Gastrocnemius medialis (tissue), 4 donors: ENCODE data around the gene EFS. TPM values are rescaled to one million over a fixed set of nuclear protein-coding genes. Genes with fewer than 3 reads are reported as not detected.
"Not testable (repeated sequence)": the region's sequence is repeated elsewhere in the genome, so short reads cannot be mapped to it uniquely, and the experiment has no call there.

Experiments used
- ATAC-seq, 2 donors: fragments of 150-250 bp; one replicate each; pipeline ENCODE4 v1.9.1; 2016
- DNase-seq, 2 donors: peaks; one replicate each; pipeline ENCODE4 v3.0.0-alpha.2; 2019
- H3K27ac ChIP-seq, 4 donors: fragments of 200-600 bp; sonication (generic); 1 replicate in 1 of 4; 2 replicates in 3 of 4; pipeline ENCODE4 v1.5.1; 2016 to 2018; ENCODE audit warnings: mild to moderate bottlenecking in 2 of 4, moderate library complexity in 1 of 4
- H3K27me3 ChIP-seq, 3 donors: fragments of 200-600 bp; sonication (generic) in 2 of 3; 1 replicate in 1 of 3; 2 replicates in 2 of 3; pipeline versions ENCODE4 v1.5.1 to v1.6.0; 2016 to 2019; ENCODE audit warnings: mild to moderate bottlenecking in 1 of 3, moderate library complexity in 1 of 3
- H3K36me3 ChIP-seq, 2 donors: fragments of 200-600 bp; sonication (generic) in 1 of 2; one replicate each; pipeline ENCODE4 v1.5.1; 2017 to 2018
- H3K4me1 ChIP-seq, 2 donors: fragments of 200-600 bp; sonication (generic) in 1 of 2; one replicate each; pipeline ENCODE4 v1.5.1; 2016 to 2017; ENCODE audit warnings: mild to moderate bottlenecking in 2 of 2
- H3K4me3 ChIP-seq, 4 donors: fragments of 200-600 bp; sonication (generic) in 3 of 4; 1 replicate in 1 of 4; 2 replicates in 3 of 4; pipeline ENCODE4 v1.5.1; 2016 to 2019; ENCODE audit warnings: mild to moderate bottlenecking in 2 of 4
- H3K9me3 ChIP-seq, 3 donors: fragments of 200-600 bp; sonication (generic) in 2 of 3; 1 replicate in 1 of 3; 2 replicates in 2 of 3; pipeline ENCODE4 v1.5.1; 2016 to 2019
- POLR2A ChIP-seq, 2 donors: fragments of 450-650 bp; IDR thresholded peaks; one replicate each; pipeline ENCODE4 v1.6.1; 2017; ENCODE audit warnings: antibody characterized with exemption in 2 of 2, mild to moderate bottlenecking in 2 of 2, moderate library complexity in 2 of 2
- in situ Hi-C, 4 donors: fragments of 200-750 bp; cut with MboI; loops; one replicate each; pipeline versions ENCODE4 v1.15.0 to v1.8.0; 2017; ENCODE audit warnings: low sequenced_read_pairs in 4 of 4
- intact Hi-C: fragments of 100-400 bp; cut with DNase I; formaldehyde crosslinking; loops from one replicate; pipeline ENCODE4 v1.15.1; 2023; ENCODE audit warnings: low total_unique reads
- total RNA-seq, 4 donors: library from RNA; depleted of rRNA; stranded (reverse); fragments of >200 nt; gene quantifications; one replicate each; pipeline versions ENCODE4 v1.1.0 to v1.2.3, GENCODE V29; 2016
- TF ChIP-seq, protein P1 (sequence below), 5 experiments: fragments of 450-650 bp in 3 of 5; fragments of 200-600 bp in 2 of 5; sonication (generic) in 2 of 5; IDR thresholded peaks in 4 of 5; conservative IDR thresholded peaks in 1 of 5; 1 replicate in 4 of 5; 2 replicates in 1 of 5; pipeline ENCODE4 v1.5.1; 2016 to 2019; ENCODE audit warnings: antibody characterized with exemption in 5 of 5, mild to moderate bottlenecking in 3 of 5, moderate library complexity in 3 of 5

EFS gene
- total RNA-seq, 4 donors from 2014 or later, result 0.31 to 4.1 (median 1.6) TPM

DNA sequence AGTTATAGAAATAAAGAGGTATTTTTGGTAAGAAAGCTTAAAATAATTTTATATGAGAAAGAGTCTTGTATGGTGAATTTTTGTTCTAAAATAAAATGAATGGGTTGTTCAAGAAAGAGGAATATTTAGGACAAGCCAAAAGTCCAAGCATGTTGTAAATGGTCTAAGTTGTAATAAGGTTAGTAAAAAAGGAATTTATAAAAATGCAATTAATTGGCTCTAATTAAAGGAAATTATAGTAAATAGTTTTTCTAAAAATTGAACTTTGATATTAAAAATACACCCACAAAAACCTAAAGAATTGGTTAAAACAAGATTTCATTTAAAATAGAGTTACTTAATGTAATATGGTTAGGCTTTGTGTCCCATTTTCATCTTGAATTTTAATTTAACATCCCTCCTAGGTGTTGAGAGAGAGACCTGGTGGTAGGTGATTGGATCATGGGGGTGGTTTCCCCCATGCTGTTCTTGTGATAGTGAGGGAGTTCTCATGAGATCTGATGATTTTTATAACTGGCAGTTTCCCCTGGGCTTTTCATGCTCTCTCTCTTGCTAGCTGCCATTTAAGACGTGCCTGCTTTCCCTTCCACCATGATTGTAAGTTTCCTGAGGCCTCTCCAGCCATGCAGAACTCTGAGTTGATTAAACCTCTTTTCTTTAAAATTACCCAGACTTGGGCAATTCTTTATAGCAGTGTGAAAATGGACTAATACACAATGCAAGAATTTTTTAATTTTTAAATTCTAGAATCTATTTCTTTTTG, 25.3 kb downstream of the EFS start:
- H3K4me1 ChIP-seq, result no peaks in the 10 kb centered on the region
- DNase-seq, result no peak
- no peak overlapping the region for H3K27ac ChIP-seq
- intact Hi-C loops (no loop called here), in situ Hi-C loops (loop anchor here in 2 of 4 donors (10.0 to 25.0 kb wide), 2 partner anchors 45 to 223 kb away; partner anchors contain the start of genes AP1G2 (in 1 of the 2), THTPA (in 1 of the 2) and ZFHX2 (in 1 of the 2))
- H3K36me3 ChIP-seq, result no peaks in the 10 kb centered on the region
- H3K4me3 ChIP-seq, result no peak overlapping the region
- ATAC-seq, result no peak
- TF ChIP-seq POLR2A (IDR thresholded peaks at IDR 0.05), result no peak
- TF ChIP-seq, protein P1, sequence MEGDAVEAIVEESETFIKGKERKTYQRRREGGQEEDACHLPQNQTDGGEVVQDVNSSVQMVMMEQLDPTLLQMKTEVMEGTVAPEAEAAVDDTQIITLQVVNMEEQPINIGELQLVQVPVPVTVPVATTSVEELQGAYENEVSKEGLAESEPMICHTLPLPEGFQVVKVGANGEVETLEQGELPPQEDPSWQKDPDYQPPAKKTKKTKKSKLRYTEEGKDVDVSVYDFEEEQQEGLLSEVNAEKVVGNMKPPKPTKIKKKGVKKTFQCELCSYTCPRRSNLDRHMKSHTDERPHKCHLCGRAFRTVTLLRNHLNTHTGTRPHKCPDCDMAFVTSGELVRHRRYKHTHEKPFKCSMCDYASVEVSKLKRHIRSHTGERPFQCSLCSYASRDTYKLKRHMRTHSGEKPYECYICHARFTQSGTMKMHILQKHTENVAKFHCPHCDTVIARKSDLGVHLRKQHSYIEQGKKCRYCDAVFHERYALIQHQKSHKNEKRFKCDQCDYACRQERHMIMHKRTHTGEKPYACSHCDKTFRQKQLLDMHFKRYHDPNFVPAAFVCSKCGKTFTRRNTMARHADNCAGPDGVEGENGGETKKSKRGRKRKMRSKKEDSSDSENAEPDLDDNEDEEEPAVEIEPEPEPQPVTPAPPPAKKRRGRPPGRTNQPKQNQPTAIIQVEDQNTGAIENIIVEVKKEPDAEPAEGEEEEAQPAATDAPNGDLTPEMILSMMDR (IDR thresholded peaks at IDR 0.05 in 4 of 5, conservative IDR thresholded peaks at IDR 0.05 in 1 of 5), result no peak
- H3K9me3 ChIP-seq, result no peaks in the 10 kb centered on the region
- H3K27me3 ChIP-seq, result no peaks in the 10 kb centered on the region

DNA sequence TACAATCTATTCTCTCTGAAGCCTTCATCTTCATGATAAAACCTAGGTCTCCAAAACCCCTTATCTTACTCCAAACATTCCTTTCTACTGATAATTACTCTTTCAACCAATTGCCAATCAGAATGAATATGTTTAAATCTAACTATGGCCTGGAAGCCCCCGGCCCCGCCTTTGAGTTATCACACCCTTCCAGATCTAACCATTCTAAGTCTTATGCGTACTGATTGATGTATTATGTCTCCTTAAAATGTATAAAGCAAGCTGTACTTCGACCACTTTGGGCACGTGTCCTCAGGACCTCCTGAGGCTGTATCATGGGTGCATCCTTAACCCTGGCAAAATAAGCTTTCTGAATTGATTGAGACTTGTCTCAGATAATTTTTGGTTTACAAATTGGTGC, 29.3 kb downstream of the EFS start:
- ATAC-seq, result no peak
- no peak for DNase-seq
- intact Hi-C loops (no loop called here), in situ Hi-C loops (loop anchor here in 2 of 4 donors (10.0 to 25.0 kb wide), 2 partner anchors 49 to 227 kb away; partner anchors contain the start of genes AP1G2 (in 1 of the 2), THTPA (in 1 of the 2) and ZFHX2 (in 1 of the 2))
- no peak overlapping the region for H3K27ac ChIP-seq
- TF ChIP-seq, protein P1 (IDR thresholded peaks at IDR 0.05 in 4 of 5, conservative IDR thresholded peaks at IDR 0.05 in 1 of 5), result no peak
- TF ChIP-seq POLR2A (IDR thresholded peaks at IDR 0.05), result no peak
- H3K27me3 ChIP-seq, result no peaks in the 10 kb centered on the region
- H3K36me3 ChIP-seq, result no peaks in the 10 kb centered on the region
- no peaks in the 10 kb centered on the region for H3K9me3 ChIP-seq
- no peak overlapping the region for H3K4me3 ChIP-seq
- H3K4me1 ChIP-seq, result no peaks in the 10 kb centered on the region

- intact Hi-C loops, result loop anchor here (1.0 to 10.0 kb wide), 4 partner anchors 52 to 563 kb away; partner anchors contain the start of gene OXA1L
- in situ Hi-C loops, result loop anchor here (5.0 to 25.0 kb wide), 7 partner anchors 54 to 237 kb away; partner anchors contain the start of genes AP1G2 (in 2 of the 4), NGDN (in 2 of the 4), THTPA (in 2 of the 4) and ZFHX2 (in 2 of the 4)
- Histone ChIP-seq H3K27ac (no peak overlapping the region), H3K9me3 (no peaks in the 10 kb centered on the region), H3K27me3 (no peaks in the 10 kb centered on the region), H3K4me3 (no peak overlapping the region), H3K4me1 (peaks cover 2 to 7% of the 10 kb centered on the region in 2 donors), H3K36me3 (peaks cover 0 to 27% of the 10 kb centered on the region in 2 donors)
- no peak for TF ChIP-seq POLR2A (IDR thresholded peaks at IDR 0.05)
- TF ChIP-seq, protein P1 (IDR thresholded peaks at IDR 0.05 in 4 of 5, conservative IDR thresholded peaks at IDR 0.05 in 1 of 5), result peak; percentile 79 to 85 (median 81)
- peak; percentile 57 to 90 for ATAC-seq
- DNase-seq, result peak; percentile 38 to 59
These were observed 36.8 kb downstream of the EFS start for GRCh38 chr14:23327947-23328744.

DNA sequence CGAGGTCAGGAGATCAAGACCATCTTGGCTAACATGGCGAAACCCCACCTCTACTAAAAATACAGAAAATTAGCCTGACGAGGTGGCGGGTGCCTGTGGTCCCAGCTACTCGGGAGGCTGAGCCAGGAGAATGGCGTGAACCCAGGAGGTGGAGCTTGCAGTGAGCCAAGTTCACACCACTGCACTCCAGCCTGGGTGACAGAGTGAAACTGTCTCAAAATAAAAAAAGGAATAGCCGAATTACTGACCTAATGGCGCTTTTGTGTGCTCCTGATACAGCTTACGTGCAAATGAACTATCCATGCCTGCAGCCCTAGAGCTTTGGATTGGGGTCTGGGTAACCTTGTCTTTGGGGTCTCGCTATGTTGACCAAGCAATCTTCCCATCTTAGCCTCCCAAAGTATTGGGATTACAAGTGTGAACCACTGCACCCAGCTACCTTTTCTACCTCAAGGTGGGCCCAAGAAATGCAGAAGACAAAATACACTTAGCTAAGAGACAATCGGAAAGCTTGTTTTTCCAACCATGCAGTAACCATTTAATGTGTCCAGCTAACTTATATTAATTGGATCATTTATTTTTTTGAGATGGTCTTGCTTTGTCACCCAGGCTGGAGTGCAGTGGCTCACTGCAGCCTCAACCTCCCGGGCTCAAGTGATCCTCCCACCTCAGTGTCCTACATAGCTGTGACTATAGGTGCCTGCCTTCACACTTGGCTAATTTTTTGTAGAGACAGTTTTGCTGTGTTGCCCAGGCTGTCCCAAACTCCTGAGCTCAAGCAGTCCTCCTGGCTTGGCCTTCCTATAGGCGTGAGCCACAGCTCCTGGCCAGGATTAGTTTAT, 38.3 kb downstream of the EFS start:
- Histone ChIP-seq H3K9me3 (no peaks in the 10 kb centered on the region), H3K27me3 (no peaks in the 10 kb centered on the region), H3K4me1 (peaks cover 13 to 18% of the 10 kb centered on the region in 2 donors), H3K36me3 (peaks cover 0 to 34% of the 10 kb centered on the region in 2 donors), H3K4me3 (no peak overlapping the region), H3K27ac (peak overlapping the region in 1 of 4 donors; percentile 19)
- no peak for DNase-seq
- intact Hi-C loops, result loop anchor here (5.0 to 10.0 kb wide), 2 partner anchors 59 to 562 kb away; partner anchors contain the start of gene OXA1L
- in situ Hi-C loops, result loop anchor here (5.0 to 25.0 kb wide), 7 partner anchors 56 to 238 kb away; partner anchors contain the start of genes AP1G2 (in 2 of the 4), NGDN (in 2 of the 4), THTPA (in 2 of the 4) and ZFHX2 (in 2 of the 4)
- no peak for ATAC-seq
- no peak for TF ChIP-seq POLR2A (IDR thresholded peaks at IDR 0.05)
- TF ChIP-seq, protein P1 (IDR thresholded peaks at IDR 0.05 in 4 of 5, conservative IDR thresholded peaks at IDR 0.05 in 1 of 5), result no peak

DNA sequence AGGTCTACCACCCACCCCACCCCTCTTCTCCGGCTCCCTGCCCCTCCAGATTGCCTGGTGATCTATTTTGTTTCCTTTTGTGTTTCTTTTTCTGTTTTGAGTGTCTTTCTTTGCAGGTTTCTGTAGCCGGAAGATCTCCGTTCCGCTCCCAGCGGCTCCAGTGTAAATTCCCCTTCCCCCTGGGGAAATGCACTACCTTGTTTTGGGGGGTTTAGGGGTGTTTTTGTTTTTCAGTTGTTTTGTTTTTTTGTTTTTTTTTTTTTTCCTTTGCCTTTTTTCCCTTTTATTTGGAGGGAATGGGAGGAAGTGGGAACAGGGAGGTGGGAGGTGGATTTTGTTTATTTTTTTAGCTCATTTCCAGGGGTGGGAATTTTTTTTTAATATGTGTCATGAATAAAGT, 39.2 kb downstream of the EFS start:
- not testable (repeated sequence) for DNase-seq, H3K27ac ChIP-seq, H3K27me3 ChIP-seq, H3K4me3 ChIP-seq, ATAC-seq, H3K9me3 ChIP-seq
- H3K4me1 ChIP-seq, result peaks cover 13 to 18% of the 10 kb centered on the region in 2 donors
- intact Hi-C loops, result loop anchor here (5.0 to 10.0 kb wide), 2 partner anchors 58 to 561 kb away; partner anchors contain the start of gene OXA1L
- H3K36me3 ChIP-seq, result peaks cover 0 to 34% of the 10 kb centered on the region in 2 donors
- in situ Hi-C loops, result loop anchor here (5.0 to 25.0 kb wide), 7 partner anchors 57 to 239 kb away; partner anchors contain the start of genes AP1G2 (in 2 of the 4), NGDN (in 2 of the 4), THTPA (in 2 of the 4) and ZFHX2 (in 2 of the 4)
